Right lobe of liver (tissue), 4 donors: ENCODE data around the gene UPK2.

Experiments
- CTCF ChIP-seq, 4 donors: fragments of 200-600 bp in 3 of 4; fragments of 450-650 bp in 1 of 4; IDR thresholded peaks; one replicate each; pipeline versions ENCODE4 v1.5.1 to v1.8.0; 2016 to 2022; ENCODE audit warnings: antibody characterized with exemption in 4 of 4, mild to moderate bottlenecking in 2 of 4
- POLR2A ChIP-seq: fragments of 450-650 bp; IDR thresholded peaks from one replicate; pipeline ENCODE4 v1.6.1; 2017; ENCODE audit warnings: antibody characterized with exemption, mild to moderate bottlenecking
- donor health status: DM: no; HTN: no; CAD: no.
- donor health status: DM: no; HTN: no; CAD: no.
- donor health status: DM: no; HTN: yes; CAD: no.

- TF ChIP-seq POLR2A (no peak), CTCF (IDR thresholded peaks at IDR 0.05) (peak; percentile 96 to 99 (median 97))
These were observed at the start of gene UPK2 for GRCh38 chr11:118956094-118956846.
